Prostate gland (tissue), 2 donors: ENCODE measurements around the gene OR8D1.

Experiments
- CTCF ChIP-seq, 4 experiments: fragments of 200-600 bp in 2 of 4; fragments of 450-650 bp in 2 of 4; sonication (generic) in 2 of 4; IDR thresholded peaks; 1 replicate in 3 of 4; 2 replicates in 1 of 4; pipeline ENCODE4 v1.5.1; 2016 to 2019; ENCODE audit warnings: antibody characterized with exemption in 4 of 4, mild to moderate bottlenecking in 2 of 4, moderate library complexity in 2 of 4
- POLR2A ChIP-seq: fragments of 450-650 bp; IDR thresholded peaks from one replicate; pipeline ENCODE4 v1.6.1; 2016; ENCODE audit warnings: antibody characterized with exemption, mild to moderate bottlenecking

GRCh38 chr11:124322356-124322755 is 8.6 kb upstream of the OR8D1 start:
- TF ChIP-seq CTCF (IDR thresholded peaks at IDR 0.05) (no peak), POLR2A (no peak)
